Measurements from ENCODE around the gene ARL4D.

DNA sequence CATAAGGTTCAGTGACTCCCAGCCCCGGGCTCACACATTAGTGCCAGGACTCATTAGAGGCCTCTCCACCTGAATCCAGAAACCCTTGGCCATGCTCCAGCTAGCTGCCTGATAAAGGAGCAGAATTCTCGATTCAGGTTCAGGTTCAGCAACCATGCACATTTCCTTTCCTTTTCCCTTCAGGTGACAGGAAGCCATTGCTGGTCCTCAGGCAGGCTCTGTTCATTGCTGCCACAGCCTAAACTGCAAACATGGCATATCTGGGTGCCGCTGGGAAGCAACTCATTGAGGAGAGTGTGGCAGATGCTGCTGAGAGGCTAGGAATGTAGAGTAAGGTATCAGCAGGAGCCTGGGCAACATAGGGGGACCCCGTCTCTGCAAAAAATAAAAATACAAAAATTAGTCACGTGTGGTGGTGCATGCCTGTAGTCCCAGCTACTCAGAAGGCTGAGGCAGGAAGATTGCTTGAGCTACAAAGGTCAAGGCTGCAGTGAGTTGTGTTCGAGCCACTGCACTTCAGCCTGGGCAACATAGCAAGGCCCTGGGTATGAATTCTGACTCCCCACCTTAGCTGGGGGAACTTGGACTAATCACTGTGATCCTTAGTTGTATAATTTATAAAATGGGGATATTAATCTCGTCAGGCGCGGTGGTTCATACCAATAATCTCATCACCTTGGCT, 28.7 kb downstream of the ARL4D start:
- TF ChIP-seq, protein P1, sequence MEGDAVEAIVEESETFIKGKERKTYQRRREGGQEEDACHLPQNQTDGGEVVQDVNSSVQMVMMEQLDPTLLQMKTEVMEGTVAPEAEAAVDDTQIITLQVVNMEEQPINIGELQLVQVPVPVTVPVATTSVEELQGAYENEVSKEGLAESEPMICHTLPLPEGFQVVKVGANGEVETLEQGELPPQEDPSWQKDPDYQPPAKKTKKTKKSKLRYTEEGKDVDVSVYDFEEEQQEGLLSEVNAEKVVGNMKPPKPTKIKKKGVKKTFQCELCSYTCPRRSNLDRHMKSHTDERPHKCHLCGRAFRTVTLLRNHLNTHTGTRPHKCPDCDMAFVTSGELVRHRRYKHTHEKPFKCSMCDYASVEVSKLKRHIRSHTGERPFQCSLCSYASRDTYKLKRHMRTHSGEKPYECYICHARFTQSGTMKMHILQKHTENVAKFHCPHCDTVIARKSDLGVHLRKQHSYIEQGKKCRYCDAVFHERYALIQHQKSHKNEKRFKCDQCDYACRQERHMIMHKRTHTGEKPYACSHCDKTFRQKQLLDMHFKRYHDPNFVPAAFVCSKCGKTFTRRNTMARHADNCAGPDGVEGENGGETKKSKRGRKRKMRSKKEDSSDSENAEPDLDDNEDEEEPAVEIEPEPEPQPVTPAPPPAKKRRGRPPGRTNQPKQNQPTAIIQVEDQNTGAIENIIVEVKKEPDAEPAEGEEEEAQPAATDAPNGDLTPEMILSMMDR (IDR thresholded peaks at IDR 0.05), result no peak
- no peak for TF ChIP-seq POLR2A (IDR thresholded peaks at IDR 0.05; ENCODE audit: low read depth)
